AML-193 (cell line): ENCODE measurements around the gene PPOX.

Experiments used
- DNase-seq, 2 experiments: peaks; one replicate each; lab custom pipeline; 2025; lab: John Stamatoyannopoulos, UW

The PPOX gene

DNA sequence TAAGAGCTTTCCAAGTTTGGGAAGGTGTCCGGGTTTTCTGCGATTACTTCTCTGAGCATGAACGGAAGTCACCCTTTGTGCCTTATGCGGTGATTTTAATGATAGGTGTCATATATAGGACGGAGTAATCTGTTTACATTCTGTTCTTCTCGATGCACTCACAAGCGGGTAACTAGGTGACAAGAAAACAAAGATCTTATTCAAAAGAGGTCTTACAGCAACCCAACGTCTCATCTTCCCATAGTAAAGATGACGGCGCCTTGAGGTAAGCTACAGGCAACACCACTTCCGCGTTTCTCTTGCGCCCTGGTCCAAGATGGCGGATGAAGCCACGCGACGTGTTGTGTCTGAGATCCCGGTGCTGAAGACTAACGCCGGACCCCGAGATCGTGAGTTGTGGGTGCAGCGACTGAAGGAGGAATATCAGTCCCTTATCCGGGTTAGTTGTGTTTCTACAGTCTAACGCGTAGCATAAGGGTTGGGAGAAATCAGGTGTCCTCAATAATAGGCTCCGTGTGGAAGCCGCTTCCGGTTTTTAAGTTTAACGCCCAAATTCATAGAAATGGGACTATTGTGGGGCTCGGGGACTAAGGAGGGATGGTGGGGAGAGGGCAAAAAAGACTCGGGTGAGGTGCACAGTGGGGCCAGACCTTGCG is 12.4 kb upstream of the PPOX start, which contains the start of gene UFC1:
Gene UFC1 (plus strand): TSS at position 297 of the 656 bp plus-strand sequence. CDS start 20 bp downstream, at position 317.
- DNase-seq, result peak; percentile 87 to 90

DNA sequence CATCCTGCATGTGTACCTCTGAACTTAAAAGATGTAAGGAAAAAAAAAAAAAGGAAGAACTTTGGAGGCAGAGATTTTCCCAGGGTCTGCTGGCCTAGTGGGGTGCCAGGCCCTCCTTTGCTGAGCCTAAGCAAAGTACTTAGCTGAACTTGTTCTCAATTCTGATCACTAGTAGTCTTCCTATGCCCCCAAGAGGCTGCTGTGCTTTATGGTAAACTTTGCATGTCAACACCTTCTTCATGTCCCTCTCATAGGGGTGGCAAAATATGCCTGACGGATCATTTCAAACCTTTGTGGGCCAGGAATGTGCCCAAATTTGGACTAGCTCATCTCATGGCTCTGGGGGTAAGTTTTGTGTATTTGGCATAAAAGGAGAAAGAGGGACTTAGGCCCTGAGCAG is 8.4 kb upstream of the PPOX start:
- DNase-seq, result no peak

DNA sequence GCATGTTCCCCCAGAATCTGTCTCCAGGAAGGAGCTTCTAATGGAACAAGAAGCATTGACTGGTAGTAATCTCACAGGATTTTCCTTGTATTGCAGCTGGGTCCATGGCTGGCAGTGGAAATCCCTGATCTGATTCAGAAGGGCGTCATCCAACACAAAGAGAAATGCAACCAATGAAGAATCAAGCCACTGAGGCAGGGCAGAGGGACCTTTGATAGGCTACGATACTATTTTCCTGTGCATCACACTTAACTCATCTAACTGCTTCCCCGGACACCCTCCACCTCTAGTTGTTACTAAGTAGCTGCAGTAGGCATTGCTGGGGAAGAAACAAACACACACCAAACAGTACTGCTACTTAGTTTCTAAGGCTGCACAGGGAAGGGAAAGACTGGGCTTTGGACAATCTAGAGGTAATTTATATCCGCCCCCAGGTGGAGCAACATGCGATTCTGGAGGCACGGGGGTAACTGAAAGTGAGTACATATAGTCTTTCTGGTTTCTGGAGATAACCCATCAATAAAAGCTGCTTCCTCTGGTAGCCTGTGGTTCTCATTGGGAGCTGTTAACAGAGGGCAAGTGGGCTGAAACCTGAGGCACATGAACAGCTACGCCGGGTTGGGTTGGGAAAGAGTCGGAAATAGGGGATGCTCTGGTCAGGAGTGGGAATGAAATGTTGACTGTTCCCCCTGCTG is 7.8 kb upstream of the PPOX start:
- no peak for DNase-seq

DNA sequence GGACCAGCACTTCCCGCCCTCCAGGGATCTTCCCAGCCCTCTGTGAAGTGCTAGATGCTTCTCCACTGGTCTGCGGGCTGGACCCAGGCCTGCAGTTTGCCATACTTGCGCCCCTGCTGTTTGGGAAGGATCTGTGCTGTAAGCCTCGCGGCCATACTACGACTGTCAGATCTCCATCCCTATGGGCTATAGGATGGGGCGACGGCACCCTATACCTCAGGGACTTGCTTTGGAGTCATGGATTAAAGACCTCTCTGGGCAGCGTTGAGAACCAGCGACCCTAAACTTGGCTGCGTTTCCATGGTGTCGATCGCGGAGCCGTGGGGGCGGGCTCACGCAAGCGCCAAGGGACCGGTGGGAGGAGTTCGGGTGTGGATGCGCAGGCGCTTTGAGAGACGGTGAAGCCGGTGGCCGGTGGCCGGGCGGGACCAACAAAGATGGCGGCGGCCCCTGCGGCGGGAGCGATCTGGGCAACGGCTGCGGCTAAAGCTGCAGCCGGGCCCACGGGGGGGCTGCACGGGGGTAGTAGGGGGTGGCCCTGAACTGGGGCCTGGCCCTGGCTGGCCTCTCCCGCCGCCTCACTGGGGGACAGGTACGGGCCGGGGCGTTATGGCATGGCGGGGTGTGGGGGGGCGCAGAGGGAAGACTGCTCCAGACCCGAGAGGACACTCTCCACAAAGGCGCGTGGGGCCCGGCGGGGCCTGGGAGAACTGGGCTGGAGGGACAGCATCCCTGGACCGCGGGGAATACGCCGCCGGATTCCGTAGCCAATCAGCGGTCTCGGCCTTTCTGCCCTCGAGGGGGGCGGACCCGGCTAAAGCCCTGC is 6.9 kb upstream of the PPOX start, which contains the start of gene USP21:
Gene USP21 (plus strand): TSS at position 414 of the 826 bp plus-strand sequence. CDS start 1,141 bp downstream, outside the sequence.
- peak; percentile 66 to 78 for DNase-seq

DNA sequence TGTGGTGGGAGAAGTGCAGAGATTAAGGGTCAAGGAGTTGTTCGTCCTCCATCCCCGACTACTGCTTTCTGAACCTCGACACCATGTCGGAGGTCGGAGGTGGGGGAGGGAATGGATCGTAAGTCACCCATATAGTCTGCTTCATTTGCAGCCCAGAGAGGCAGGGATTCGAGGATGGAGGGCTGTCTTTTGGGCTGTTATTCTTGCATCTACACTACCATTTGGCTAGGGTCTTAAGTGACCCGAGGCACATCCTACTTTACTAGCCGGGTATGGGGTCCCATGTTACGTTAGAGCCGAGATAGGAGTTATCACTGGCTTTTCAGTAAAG is 6.3 kb upstream of the PPOX start:
- DNase-seq, result no peak

- DNase-seq, result no peak
These were observed 5.5 kb upstream of the PPOX start for GRCh38 chr1:161160671-161161145.

GRCh38 chr1:161161652-161162051 is 4.6 kb upstream of the PPOX start:
- DNase-seq, result no peak

- DNase-seq, result no peak
These were observed 4.2 kb upstream of the PPOX start for GRCh38 chr1:161162052-161162451.

GRCh38 chr1:161162806-161163205 is 3.4 kb upstream of the PPOX start:
- no peak for DNase-seq

- no peak for DNase-seq
These were observed 2.4 kb upstream of the PPOX start for GRCh38 chr1:161163793-161164192.

DNA sequence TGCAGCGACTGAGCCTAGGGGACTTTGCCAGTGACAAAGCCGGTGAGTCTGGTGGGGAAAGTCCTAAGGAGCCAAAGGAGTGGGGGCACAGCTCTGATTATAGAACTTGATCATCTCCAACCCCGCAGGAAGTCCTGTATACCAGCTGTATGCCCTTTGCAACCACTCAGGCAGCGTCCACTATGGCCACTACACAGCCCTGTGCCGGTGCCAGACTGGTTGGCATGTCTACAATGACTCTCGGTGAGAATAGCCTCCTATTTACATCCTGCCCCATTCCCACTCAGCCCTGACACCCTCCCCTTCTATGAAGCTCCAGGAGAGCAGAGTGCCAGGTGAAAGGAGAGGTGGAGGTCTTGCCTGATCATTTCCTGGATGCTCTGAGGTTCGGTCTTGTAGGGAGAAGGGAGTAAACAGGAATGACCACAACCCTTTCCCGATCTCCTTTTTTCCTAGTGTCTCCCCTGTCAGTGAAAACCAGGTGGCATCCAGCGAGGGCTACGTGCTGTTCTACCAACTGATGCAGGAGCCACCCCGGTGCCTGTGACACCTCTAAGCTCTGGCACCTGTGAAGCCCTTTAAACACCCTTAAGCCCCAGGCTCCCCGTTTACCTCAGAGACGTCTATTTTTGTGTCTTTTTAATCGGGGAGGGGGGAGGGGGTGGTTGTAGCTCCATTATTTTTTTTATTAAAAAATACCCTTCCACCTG is 1.2 kb upstream of the PPOX start:
- DNase-seq, result no peak

- DNase-seq, result peak in 1 of 2 experiments; percentile 10
These were observed 683 bp downstream of the PPOX start for GRCh38 chr1:161166669-161167548.

- DNase-seq, result no peak
These were observed 2.7 kb downstream of the PPOX start for GRCh38 chr1:161168906-161169305.

DNA sequence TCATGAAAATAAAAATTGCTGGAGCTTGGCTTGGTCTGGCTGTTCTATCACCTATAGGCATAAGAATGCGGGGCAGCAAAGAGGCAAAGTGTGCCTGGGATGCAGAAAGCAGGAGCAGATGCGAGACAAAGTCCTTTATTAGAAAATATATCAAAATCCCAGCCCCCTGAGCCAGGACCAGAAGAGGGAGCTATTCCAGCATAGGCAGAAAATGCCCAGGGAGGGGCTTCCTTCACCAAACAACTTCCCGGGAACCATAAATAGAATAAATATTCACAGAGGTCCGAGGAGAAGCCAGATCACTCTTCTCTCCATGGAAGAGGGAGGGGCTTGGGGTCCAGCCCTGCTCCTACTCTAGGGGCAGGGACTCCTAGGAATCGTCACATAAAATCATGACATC is 5.0 kb downstream of the PPOX start:
- no peak for DNase-seq

GRCh38 chr1:161171696-161172095 is 5.5 kb downstream of the PPOX start:
- no peak for DNase-seq

GRCh38 chr1:161172349-161172748 is 6.1 kb downstream of the PPOX start:
- DNase-seq, result no peak

GRCh38 chr1:161172776-161173376 is 6.7 kb downstream of the PPOX start:
- DNase-seq, result no peak

GRCh38 chr1:161173711-161174110 is 7.5 kb downstream of the PPOX start:
- no peak for DNase-seq

- DNase-seq, result no peak
These were observed 8.7 kb downstream of the PPOX start for GRCh38 chr1:161174911-161175310.

DNA sequence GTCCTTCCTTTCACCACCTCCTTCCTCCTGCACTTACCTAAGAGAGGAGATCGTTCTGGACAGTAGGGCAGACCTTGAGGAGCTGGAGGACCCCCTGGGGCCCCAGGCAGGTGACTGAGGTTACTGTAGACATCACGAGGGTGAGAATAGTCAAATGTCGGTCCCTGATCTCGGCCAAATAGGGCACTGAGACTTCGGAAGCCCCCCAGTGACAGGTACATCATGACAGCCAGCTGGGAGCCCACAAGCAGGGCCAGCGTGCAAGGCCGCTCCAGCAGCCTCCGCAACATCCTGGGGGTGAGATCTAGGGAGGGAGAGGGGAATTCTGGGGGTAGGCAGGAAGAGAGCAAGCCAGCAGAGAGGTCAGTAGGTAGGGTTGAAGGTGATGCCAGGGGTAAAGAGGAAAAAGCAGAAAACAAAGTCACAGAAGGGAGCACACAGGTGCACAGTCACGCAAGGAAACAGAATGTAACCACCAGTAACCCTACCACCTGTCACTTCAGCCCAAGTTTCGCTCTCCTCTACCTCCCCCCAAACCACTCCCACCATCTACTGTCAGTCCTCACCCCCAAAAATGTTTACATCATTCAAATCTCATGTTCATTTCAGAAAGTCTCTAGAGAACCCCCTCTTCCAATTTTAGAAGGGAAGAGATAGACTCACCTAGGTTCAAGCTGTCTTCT is 9.7 kb downstream of the PPOX start:
- no peak for DNase-seq
